KMS-11 (cell line): ENCODE results near the gene INSC.

Source experiments
- H2AFZ ChIP-seq: fragments of 200-600 bp; sonication (generic); 2 replicates; pipeline ENCODE4 v1.6.1; 2016; ENCODE audit warnings: antibody characterized with exemption, mixed run types, low read depth
- H3K27ac ChIP-seq: fragments of 200-600 bp; sonication (generic); 2 replicates; pipeline ENCODE4 v1.6.1; 2016; ENCODE audit warnings: mild to moderate bottlenecking, mixed run types
- H3K27me3 ChIP-seq: fragments of 200-600 bp; sonication (generic); 2 replicates; pipeline ENCODE4 v1.6.1; 2017; ENCODE audit warnings: mild to moderate bottlenecking, low read depth, mixed run types, moderate library complexity; ENCODE audit not compliant: insufficient read depth
- H3K36me3 ChIP-seq: fragments of 200-600 bp; sonication (generic); 2 replicates; pipeline ENCODE4 v1.6.1; 2017; ENCODE audit warnings: mild to moderate bottlenecking, mixed run types; ENCODE audit not compliant: insufficient read depth
- H3K4me1 ChIP-seq: fragments of 200-600 bp; sonication (generic); 2 replicates; pipeline ENCODE4 v1.6.1; 2016; ENCODE audit warnings: mild to moderate bottlenecking, low read depth, mixed run types; ENCODE audit not compliant: poor library complexity, severe bottlenecking
- H3K4me2 ChIP-seq: fragments of 200-600 bp; sonication (generic); 2 replicates; pipeline ENCODE4 v1.7.0; 2016; ENCODE audit warnings: mild to moderate bottlenecking, mixed run types
- H3K4me3 ChIP-seq: fragments of 200-600 bp; sonication (generic); IDR thresholded peaks from 2 replicates; pipeline ENCODE4 v1.6.1; 2017; ENCODE audit warnings: low read depth, low read length, mixed read lengths; ENCODE audit not compliant: insufficient read depth
- H3K79me2 ChIP-seq: fragments of 200-600 bp; sonication (generic); 2 replicates; pipeline ENCODE4 v1.6.1; 2016; ENCODE audit warnings: low read depth, mixed run types; ENCODE audit not compliant: insufficient read depth
- H3K9ac ChIP-seq: fragments of 200-600 bp; sonication (generic); 2 replicates; pipeline ENCODE4 v1.6.1; 2016; ENCODE audit warnings: mild to moderate bottlenecking, mixed run types
- H4K20me1 ChIP-seq: fragments of 200-600 bp; sonication (generic); 2 replicates; pipeline ENCODE4 v1.6.1; 2016; ENCODE audit warnings: mild to moderate bottlenecking, mixed run types; ENCODE audit not compliant: insufficient read depth
- TF ChIP-seq, protein P1 (sequence below): fragments of 200-600 bp; sonication (generic); conservative IDR thresholded peaks from 2 replicates; pipeline ENCODE4 v1.6.1; 2017; ENCODE audit warnings: low read depth, mild to moderate bottlenecking, antibody characterized with exemption, low read length, moderate library complexity, mixed read lengths

INSC gene

DNA sequence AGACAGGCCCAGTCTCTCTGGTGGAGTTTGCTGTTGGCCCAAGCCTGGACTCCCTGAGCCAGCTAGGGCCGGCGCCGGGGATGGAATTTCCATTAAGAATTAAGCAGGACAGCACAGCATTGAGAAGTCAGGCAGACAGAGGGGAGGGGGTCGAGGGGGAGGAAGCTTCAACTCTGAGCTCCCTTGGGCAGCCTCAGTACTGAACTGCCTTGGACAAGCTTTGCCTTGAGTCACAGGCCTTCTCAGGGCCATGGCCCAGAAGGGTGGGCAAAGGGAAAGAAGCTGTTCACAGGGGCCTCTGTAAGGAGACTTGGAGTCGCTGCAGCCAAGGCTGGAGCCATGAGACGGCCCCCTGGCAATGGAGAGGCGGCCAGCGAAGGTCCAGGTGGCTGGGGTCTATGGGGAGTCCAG, 2.6 kb upstream of the INSC start:
- no peaks in the 10 kb centered on the region for H3K27me3 ChIP-seq
- no peak overlapping the region for H3K27ac ChIP-seq
- no peak overlapping the region for H3K4me3 ChIP-seq
- H3K79me2 ChIP-seq = no peaks in the 10 kb centered on the region
- H3K36me3 ChIP-seq = no peaks in the 10 kb centered on the region
- no peaks in the 10 kb centered on the region for H4K20me1 ChIP-seq
- no peaks in the 10 kb centered on the region for H3K4me1 ChIP-seq
- TF ChIP-seq, protein P1, sequence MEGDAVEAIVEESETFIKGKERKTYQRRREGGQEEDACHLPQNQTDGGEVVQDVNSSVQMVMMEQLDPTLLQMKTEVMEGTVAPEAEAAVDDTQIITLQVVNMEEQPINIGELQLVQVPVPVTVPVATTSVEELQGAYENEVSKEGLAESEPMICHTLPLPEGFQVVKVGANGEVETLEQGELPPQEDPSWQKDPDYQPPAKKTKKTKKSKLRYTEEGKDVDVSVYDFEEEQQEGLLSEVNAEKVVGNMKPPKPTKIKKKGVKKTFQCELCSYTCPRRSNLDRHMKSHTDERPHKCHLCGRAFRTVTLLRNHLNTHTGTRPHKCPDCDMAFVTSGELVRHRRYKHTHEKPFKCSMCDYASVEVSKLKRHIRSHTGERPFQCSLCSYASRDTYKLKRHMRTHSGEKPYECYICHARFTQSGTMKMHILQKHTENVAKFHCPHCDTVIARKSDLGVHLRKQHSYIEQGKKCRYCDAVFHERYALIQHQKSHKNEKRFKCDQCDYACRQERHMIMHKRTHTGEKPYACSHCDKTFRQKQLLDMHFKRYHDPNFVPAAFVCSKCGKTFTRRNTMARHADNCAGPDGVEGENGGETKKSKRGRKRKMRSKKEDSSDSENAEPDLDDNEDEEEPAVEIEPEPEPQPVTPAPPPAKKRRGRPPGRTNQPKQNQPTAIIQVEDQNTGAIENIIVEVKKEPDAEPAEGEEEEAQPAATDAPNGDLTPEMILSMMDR = no peak
- no peak overlapping the region for H3K9ac ChIP-seq
- no peak overlapping the region for H3K4me2 ChIP-seq
- H2AFZ ChIP-seq = no peak overlapping the region

DNA sequence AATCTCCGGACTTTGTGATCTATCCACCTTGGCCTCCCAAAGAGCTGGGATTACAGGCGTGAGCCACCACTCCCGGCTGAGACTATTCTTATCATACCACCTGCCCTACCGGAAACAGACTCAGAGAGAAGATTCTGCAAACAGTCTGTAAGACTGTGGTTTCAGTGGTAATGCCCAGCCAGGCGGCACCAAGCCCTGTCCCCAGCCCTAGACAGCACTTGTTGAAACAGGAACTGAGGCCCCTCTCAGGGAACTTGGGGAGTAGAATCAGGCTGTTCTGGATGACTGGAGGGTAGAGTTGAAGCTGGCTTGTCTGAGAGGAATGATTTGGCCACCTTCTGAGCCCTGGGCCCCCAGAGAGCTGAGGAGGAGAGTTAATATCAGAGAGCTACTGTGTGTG, 1.3 kb upstream of the INSC start:
- TF ChIP-seq, protein P1 = no peak
- no peaks in the 10 kb centered on the region for H3K79me2 ChIP-seq
- H3K9ac ChIP-seq = no peak overlapping the region
- H3K27ac ChIP-seq = no peak overlapping the region
- H3K36me3 ChIP-seq = no peaks in the 10 kb centered on the region
- H4K20me1 ChIP-seq = no peaks in the 10 kb centered on the region
- no peaks in the 10 kb centered on the region for H3K27me3 ChIP-seq
- H3K4me1 ChIP-seq = no peaks in the 10 kb centered on the region
- no peak overlapping the region for H2AFZ ChIP-seq
- H3K4me3 ChIP-seq = no peak overlapping the region
- H3K4me2 ChIP-seq = no peak overlapping the region

DNA sequence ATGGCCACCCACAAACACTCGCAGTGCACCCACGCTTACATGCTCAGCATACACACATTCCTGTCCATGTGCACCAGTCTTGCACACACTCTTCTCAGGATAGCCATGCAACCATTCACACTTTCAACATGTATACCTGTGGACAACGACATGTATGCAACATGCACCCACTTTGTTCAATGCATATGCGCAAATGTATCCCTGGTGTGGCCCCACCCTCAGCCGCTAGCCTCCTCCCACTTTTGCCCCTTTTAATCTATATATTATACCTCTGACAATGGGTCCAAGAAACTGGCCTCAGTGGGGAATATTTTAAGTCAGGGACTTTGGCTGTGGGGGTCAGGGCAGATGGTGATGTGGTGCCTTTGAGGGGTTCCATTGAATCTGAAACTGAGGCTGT, 963 bp downstream of the INSC start:
- Histone ChIP-seq H3K4me2 (no peak overlapping the region), H3K9ac (no peak overlapping the region), H3K36me3 (no peaks in the 10 kb centered on the region), H3K4me1 (no peaks in the 10 kb centered on the region), H3K27ac (no peak overlapping the region), H2AFZ (no peak overlapping the region), H3K79me2 (no peaks in the 10 kb centered on the region), H4K20me1 (no peaks in the 10 kb centered on the region), H3K4me3 (no peak overlapping the region), H3K27me3 (no peaks in the 10 kb centered on the region)
- TF ChIP-seq, protein P1 = no peak

DNA sequence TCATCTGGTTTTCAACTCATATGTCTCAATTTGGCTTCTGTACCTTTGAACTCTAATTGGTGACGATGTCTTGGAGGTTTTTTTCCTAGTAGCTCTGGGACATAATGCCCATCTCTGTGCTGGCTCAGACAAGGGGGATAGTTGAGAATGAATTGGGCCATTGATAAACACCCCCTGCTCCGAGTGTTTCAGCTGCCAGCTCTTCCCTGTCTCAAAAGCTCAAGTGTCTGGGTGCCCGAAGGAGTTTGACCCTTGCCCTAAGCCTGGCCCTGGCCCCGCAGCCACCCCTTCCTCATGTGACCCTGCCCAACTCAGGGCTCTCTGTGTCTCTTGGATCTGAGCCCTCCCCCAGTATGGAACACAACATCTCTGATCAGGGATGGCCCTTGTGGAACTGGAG, 3.0 kb downstream of the INSC start:
- no peaks in the 10 kb centered on the region for H3K36me3 ChIP-seq
- H3K4me3 ChIP-seq = no peak overlapping the region
- H3K79me2 ChIP-seq = no peaks in the 10 kb centered on the region
- TF ChIP-seq, protein P1 = no peak
- H2AFZ ChIP-seq = no peak overlapping the region
- no peak overlapping the region for H3K4me2 ChIP-seq
- no peaks in the 10 kb centered on the region for H4K20me1 ChIP-seq
- no peaks in the 10 kb centered on the region for H3K27me3 ChIP-seq
- no peak overlapping the region for H3K27ac ChIP-seq
- H3K4me1 ChIP-seq = no peaks in the 10 kb centered on the region
- H3K9ac ChIP-seq = no peak overlapping the region

DNA sequence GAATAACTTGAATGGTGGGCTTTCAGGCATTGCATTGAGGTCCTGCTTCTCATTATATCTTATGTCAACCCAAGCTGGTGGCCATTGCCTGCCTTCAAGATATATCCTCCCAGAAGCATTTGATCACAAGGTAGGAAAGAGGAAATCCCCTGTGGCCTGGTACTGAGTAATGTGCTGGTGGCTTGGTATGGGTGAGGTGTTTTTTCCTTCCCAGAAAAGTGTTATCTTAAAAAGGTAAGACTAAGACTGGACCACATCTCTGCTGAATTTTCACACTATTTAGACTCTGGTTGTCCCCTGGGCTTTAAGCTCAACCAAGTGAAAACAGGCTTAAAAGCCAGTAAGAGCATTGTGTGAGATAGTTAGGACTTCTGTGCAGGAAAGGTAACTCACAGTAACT, 3.7 kb downstream of the INSC start:
- TF ChIP-seq, protein P1 = no peak
- no peaks in the 10 kb centered on the region for H3K36me3 ChIP-seq
- H3K9ac ChIP-seq = no peak overlapping the region
- no peaks in the 10 kb centered on the region for H4K20me1 ChIP-seq
- H3K79me2 ChIP-seq = no peaks in the 10 kb centered on the region
- H2AFZ ChIP-seq = no peak overlapping the region
- no peak overlapping the region for H3K27ac ChIP-seq
- H3K4me3 ChIP-seq = no peak overlapping the region
- H3K27me3 ChIP-seq = no peaks in the 10 kb centered on the region
- no peak overlapping the region for H3K4me2 ChIP-seq
- H3K4me1 ChIP-seq = no peaks in the 10 kb centered on the region
